ENCODE measurements around the gene CNDP2. TPM values are rescaled to one million over a fixed set of nuclear protein-coding genes. Genes with fewer than 3 reads are reported as not detected.
A peak's percentile ranks its signal among the peaks of the same experiment; 100 is the strongest.

CNDP2 gene
- total RNA-seq, 1 donor from 2014 or later = 198 TPM

GRCh38 chr18:74514860-74515495 is 18.8 kb downstream of the CNDP2 start:
- Mint-ChIP-seq H3K36me3 (peaks cover 52% of the 10 kb centered on the region), H3K4me3 (no peak overlapping the region), H3K27me3 (ENCODE audit: low read depth) (no peaks in the 10 kb centered on the region), H3K9me3 (no peaks in the 10 kb centered on the region), H3K27ac (no peak overlapping the region), H3K4me1 (peaks cover 8% of the 10 kb centered on the region)
- no peak for TF ChIP-seq CTCF (IDR thresholded peaks at IDR 0.05; ENCODE audit: unreplicated experiment)
- no peak for DNase-seq (ENCODE audit: low spot score in 2 of 2, unreplicated experiment in 2 of 2)

DNA sequence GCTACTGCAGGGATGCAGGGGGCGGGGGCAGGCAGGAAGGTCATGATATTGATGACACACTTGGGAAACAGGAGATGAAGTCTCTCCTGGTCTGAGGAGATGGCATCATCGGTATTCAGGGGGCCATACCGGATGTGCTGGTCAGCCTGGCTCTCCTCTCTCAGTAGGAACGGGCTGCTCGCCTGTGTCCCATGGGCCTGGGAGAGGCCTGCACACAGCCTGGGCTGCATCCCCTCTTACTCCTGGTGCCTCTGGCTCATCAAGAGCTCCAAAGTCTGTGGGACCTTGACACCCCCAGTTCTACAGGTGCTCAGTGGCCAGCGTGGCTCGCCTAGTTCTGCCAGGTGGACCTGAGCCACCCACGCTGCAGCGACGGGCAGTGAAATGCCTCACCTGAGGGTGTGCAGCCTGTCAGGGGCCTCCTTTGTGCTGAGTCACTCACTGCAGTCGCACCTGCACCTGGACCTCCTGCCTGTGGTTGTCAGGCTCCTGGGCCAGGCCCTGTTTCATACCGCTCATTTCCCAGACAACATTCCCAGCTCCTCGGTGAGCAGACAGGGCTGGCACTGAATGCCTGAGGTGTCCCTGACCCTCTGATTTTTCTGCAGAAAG is 19.6 kb downstream of the CNDP2 start:
- DNase-seq (ENCODE audit: low spot score in 2 of 2, unreplicated experiment in 2 of 2) = no peak
- Mint-ChIP-seq H3K9me3 (peaks cover under 1% of the 10 kb centered on the region), H3K27me3 (ENCODE audit: low read depth) (no peaks in the 10 kb centered on the region), H3K4me3 (no peak overlapping the region), H3K27ac (no peak overlapping the region), H3K36me3 (peaks cover 54% of the 10 kb centered on the region), H3K4me1 (peaks cover 8% of the 10 kb centered on the region)
- TF ChIP-seq CTCF (IDR thresholded peaks at IDR 0.05; ENCODE audit: unreplicated experiment) = no peak

GRCh38 chr18:74516271-74517235 is 20.4 kb downstream of the CNDP2 start:
- Mint-ChIP-seq H3K27me3 (ENCODE audit: low read depth) (no peaks in the 10 kb centered on the region), H3K27ac (peak overlapping the region; percentile 72), H3K4me1 (peaks cover 8% of the 10 kb centered on the region), H3K4me3 (no peak overlapping the region), H3K36me3 (peaks cover 59% of the 10 kb centered on the region), H3K9me3 (peaks cover 8% of the 10 kb centered on the region)
- TF ChIP-seq CTCF (IDR thresholded peaks at IDR 0.05; ENCODE audit: unreplicated experiment) = no peak
- DNase-seq (ENCODE audit: low spot score in 2 of 2, unreplicated experiment in 2 of 2) = no peak

GRCh38 chr18:74517236-74517630 is 21.1 kb downstream of the CNDP2 start:
- TF ChIP-seq CTCF (IDR thresholded peaks at IDR 0.05; ENCODE audit: unreplicated experiment) = no peak
- H3K27ac Mint-ChIP-seq = no peak overlapping the region

DNA sequence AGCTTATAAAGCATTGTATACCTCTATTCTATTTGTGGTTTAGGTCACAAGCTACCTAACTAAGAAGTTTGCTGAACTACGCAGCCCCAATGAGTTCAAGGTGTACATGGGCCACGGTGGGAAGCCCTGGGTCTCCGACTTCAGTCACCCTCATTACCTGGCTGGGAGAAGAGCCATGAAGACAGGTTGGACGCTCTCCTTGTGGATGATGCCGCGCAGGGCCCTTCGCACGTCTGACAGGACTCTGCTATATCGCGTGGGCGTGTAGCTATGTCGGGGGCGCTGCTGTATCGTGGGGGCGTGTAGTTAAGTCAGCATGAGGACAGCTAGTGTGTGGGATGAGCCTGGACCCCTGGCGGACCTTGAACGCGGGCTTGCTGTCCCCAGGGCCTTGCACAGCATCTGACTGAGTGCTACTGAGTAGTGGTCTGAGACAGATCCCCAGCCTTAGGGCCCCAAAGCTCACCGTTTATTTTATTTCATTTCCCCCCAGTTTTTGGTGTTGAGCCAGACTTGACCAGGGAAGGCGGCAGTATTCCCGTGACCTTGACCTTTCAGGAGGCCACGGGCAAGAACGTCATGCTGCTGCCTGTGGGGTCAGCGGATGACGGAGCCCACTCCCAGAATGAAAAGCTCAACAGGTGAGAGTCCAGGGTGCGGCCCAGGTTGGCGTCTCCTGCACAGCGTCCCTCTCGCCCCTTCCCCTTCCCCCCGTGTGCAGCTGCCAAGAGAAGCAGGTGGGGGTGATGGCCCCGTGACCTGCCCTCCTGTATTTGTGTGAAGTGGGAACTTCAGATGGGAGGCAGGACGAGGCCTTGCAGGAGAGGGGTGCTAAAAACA is 22.5 kb downstream of the CNDP2 start:
- TF ChIP-seq CTCF (IDR thresholded peaks at IDR 0.05; ENCODE audit: unreplicated experiment) = no peak
- H3K4me3 Mint-ChIP-seq = no peak overlapping the region
- H3K27me3 Mint-ChIP-seq (ENCODE audit: low read depth) = no peaks in the 10 kb centered on the region
- peaks cover 61% of the 10 kb centered on the region for H3K36me3 Mint-ChIP-seq
- no peak for DNase-seq (ENCODE audit: low spot score in 2 of 2, unreplicated experiment in 2 of 2)
- H3K4me1 Mint-ChIP-seq = peaks cover 10% of the 10 kb centered on the region
- no peak overlapping the region for H3K27ac Mint-ChIP-seq
- H3K9me3 Mint-ChIP-seq = peaks cover 15% of the 10 kb centered on the region

More at GRCh38 chr18:74517236-74517630, 21.1 kb downstream of the CNDP2 start:
- Mint-ChIP-seq H3K27me3 (ENCODE audit: low read depth) (no peaks in the 10 kb centered on the region), H3K4me3 (no peak overlapping the region), H3K4me1 (peaks cover 8% of the 10 kb centered on the region), H3K36me3 (peaks cover 66% of the 10 kb centered on the region), H3K9me3 (peaks cover 15% of the 10 kb centered on the region)
- no peak for DNase-seq (ENCODE audit: low spot score in 2 of 2, unreplicated experiment in 2 of 2)

Data from mesothelial cell of epicardium (in vitro differentiated cells).